Measurements from ENCODE around the gene CNTNAP2. TPM values are rescaled to one million over a fixed set of nuclear protein-coding genes. Genes with fewer than 3 reads are reported as not detected.

The CNTNAP2 gene
- total RNA-seq, 2 donors from 2014 or later = 4.4 to 8.5 TPM

DNA sequence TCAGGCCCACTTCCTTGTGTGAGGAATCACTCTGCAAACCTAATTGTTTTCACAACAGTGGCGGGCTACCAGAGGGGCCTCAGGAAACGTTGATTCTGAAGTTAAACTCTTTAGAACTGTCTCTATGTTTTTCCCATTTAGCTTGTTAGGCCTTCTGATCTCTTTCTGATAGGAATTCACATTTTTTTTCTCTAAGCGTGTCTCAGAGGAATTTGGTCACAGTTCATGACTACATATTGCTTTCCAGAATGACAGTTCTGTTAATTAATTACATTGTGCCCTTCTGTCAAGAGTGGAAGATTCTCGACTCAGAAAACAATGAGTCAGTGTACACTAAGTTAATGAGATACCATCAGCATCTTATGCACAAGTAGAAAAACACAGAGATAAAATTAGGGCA, 2004.8 kb downstream of the CNTNAP2 start:
- Histone ChIP-seq H3K4me3 (no peak overlapping the region), H3K9ac (ENCODE audit: low read depth in 2 of 2, low read length in 2 of 2) (no peak overlapping the region), H3K27me3 (no peaks in the 10 kb centered on the region), H3K4me1 (no peaks in the 10 kb centered on the region), H3K27ac (no peak overlapping the region), H3K36me3 (no peaks in the 10 kb centered on the region), H3K9me3 (no peaks in the 10 kb centered on the region)
- intact Hi-C loops (cut with DNase I) = no loop called here
- no peak for DNase-seq
- TF ChIP-seq, protein P1, sequence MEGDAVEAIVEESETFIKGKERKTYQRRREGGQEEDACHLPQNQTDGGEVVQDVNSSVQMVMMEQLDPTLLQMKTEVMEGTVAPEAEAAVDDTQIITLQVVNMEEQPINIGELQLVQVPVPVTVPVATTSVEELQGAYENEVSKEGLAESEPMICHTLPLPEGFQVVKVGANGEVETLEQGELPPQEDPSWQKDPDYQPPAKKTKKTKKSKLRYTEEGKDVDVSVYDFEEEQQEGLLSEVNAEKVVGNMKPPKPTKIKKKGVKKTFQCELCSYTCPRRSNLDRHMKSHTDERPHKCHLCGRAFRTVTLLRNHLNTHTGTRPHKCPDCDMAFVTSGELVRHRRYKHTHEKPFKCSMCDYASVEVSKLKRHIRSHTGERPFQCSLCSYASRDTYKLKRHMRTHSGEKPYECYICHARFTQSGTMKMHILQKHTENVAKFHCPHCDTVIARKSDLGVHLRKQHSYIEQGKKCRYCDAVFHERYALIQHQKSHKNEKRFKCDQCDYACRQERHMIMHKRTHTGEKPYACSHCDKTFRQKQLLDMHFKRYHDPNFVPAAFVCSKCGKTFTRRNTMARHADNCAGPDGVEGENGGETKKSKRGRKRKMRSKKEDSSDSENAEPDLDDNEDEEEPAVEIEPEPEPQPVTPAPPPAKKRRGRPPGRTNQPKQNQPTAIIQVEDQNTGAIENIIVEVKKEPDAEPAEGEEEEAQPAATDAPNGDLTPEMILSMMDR (IDR thresholded peaks at IDR 0.05) = no peak

DNA sequence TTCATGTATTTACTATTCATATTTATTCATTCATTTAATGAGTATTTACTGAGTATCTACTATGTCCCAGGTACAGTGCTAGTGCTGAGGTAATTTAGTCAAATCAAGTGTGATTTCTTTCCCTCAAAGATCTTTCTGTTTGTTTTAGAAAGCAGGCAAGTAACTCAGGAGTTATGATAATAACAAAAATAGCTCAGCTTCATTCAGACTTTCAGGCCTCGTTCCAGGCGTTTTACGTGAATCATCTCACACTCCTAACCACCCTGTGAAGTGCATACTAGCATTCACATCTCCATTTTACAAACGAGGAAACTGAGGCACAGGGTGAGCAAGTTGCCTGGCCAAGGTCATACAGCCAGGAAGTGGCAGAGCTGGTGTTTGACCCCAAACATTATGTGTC, 2005.2 kb downstream of the CNTNAP2 start:
- DNase-seq = no peak
- intact Hi-C loops (cut with DNase I) = no loop called here
- Histone ChIP-seq H3K36me3 (no peaks in the 10 kb centered on the region), H3K27me3 (no peaks in the 10 kb centered on the region), H3K9me3 (no peaks in the 10 kb centered on the region), H3K4me1 (no peaks in the 10 kb centered on the region), H3K4me3 (no peak overlapping the region), H3K27ac (no peak overlapping the region), H3K9ac (ENCODE audit: low read depth in 2 of 2, low read length in 2 of 2) (no peak overlapping the region)
- TF ChIP-seq, protein P1 (IDR thresholded peaks at IDR 0.05) = no peak

DNA sequence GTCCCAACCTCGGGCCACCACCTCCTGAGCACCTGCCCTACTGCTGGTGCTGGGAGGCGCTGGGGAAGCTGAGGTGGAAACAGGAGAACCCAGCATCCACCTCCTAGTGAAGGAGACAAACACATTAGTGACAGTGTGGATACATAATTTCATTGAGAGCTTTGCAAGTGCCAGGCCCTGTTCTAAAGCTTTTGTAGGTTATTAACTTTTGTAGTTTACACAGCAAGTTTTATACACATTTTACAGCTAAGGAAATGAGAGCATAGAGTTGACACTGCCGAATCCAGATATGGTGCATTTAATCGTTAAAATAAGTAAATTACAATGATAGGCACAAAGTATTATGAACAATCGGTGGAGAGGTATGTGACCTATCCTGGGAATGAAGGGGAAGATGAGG, 2007.9 kb downstream of the CNTNAP2 start:
- DNase-seq = no peak
- TF ChIP-seq, protein P1 (IDR thresholded peaks at IDR 0.05) = no peak
- Histone ChIP-seq H3K4me1 (no peaks in the 10 kb centered on the region), H3K36me3 (no peaks in the 10 kb centered on the region), H3K4me3 (no peak overlapping the region), H3K27ac (no peak overlapping the region), H3K9me3 (no peaks in the 10 kb centered on the region), H3K27me3 (no peaks in the 10 kb centered on the region), H3K9ac (ENCODE audit: low read depth in 2 of 2, low read length in 2 of 2) (no peak overlapping the region)
- intact Hi-C loops (cut with DNase I) = no loop called here

DNA sequence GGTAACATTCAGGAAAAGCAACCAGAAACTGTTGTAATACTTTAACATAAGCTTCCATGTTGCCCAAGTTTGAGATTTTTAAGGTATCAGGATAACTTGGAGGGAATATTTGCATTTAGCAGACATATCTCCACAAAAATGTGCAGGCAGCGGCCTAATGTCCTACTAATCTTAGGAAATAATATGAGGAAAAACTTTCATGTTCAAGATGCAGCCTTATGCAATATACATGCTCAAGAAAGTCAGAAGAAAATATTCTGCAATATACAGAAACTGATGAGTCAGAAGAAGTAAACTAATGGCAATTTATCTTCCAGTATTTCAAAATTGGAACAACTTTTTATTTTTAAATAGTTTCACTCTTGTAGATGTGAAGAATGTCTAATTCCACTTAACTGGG, 2010.8 kb downstream of the CNTNAP2 start:
- H3K9ac ChIP-seq (ENCODE audit: low read depth in 2 of 2, low read length in 2 of 2) = no peak overlapping the region
- no peak for DNase-seq
- no peaks in the 10 kb centered on the region for H3K4me1 ChIP-seq
- TF ChIP-seq, protein P1 (IDR thresholded peaks at IDR 0.05) = no peak
- no peaks in the 10 kb centered on the region for H3K36me3 ChIP-seq
- H3K27me3 ChIP-seq = no peaks in the 10 kb centered on the region
- no peak overlapping the region for H3K4me3 ChIP-seq
- no peak overlapping the region for H3K27ac ChIP-seq
- H3K9me3 ChIP-seq = no peaks in the 10 kb centered on the region
- intact Hi-C loops (cut with DNase I) = no loop called here

DNA sequence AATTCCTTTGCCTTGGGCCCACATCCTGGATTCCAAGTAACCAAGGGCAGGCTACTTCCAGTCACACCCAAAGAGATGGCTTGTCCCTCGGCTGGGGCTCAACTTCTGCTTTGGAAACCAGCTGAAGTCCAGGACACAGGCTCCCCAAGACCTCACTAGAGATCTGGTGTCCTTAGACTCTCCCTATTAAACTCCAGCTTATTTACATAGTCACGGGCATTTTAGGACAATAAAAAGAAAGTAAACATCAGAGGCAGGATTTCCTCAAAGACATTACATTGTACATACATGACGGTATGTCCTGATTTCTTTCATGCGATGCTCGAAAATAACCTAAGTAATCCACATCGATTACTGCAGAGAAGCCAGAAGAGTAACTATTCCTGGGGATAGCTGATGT, 2012.4 kb downstream of the CNTNAP2 start:
- Histone ChIP-seq H3K27me3 (no peaks in the 10 kb centered on the region), H3K36me3 (no peaks in the 10 kb centered on the region), H3K9me3 (no peaks in the 10 kb centered on the region), H3K4me1 (no peaks in the 10 kb centered on the region), H3K4me3 (no peak overlapping the region), H3K27ac (no peak overlapping the region), H3K9ac (ENCODE audit: low read depth in 2 of 2, low read length in 2 of 2) (no peak overlapping the region)
- DNase-seq = no peak
- TF ChIP-seq, protein P1 (IDR thresholded peaks at IDR 0.05) = no peak
- intact Hi-C loops (cut with DNase I) = no loop called here

DNA sequence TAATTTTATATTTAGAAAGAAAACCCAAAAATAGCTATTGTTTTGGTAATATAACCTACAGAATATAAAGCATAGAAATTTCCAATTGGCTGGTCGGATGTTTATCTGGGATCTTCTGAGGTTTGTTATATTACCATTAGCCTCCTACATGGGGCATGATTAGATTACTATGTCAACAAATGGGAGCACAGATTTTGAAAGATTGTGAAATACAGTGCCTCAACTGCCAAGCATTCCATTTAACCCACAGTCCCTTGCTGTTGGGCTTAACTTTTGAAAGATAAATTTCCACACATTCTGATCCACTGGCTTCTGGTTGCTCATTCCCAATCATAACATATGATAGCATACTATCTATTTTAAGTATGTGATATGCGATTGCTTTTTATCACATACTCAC, 2018.5 kb downstream of the CNTNAP2 start:
- no peak overlapping the region for H3K9ac ChIP-seq (ENCODE audit: low read depth in 2 of 2, low read length in 2 of 2)
- H3K4me1 ChIP-seq = no peaks in the 10 kb centered on the region
- no peaks in the 10 kb centered on the region for H3K27me3 ChIP-seq
- H3K9me3 ChIP-seq = no peaks in the 10 kb centered on the region
- intact Hi-C loops (cut with DNase I) = no loop called here
- H3K36me3 ChIP-seq = no peaks in the 10 kb centered on the region
- DNase-seq = no peak
- no peak overlapping the region for H3K27ac ChIP-seq
- no peak overlapping the region for H3K4me3 ChIP-seq
- TF ChIP-seq, protein P1 (IDR thresholded peaks at IDR 0.05) = no peak
